HL-60 (cell line): Measurements from ENCODE around the gene CAMTA1.

Experiments
- DNase-seq, 2 experiments: peaks; one replicate each; pipeline ENCODE4 v3.0.0-alpha.2; 2010 to 2020; ENCODE audit warnings: low read depth in 1 of 2, low spot score in 1 of 2
- H3K27ac ChIP-seq: fragments of 250-450 bp; sonication (Bioruptor Pico); replicated peaks from 2 replicates; pipeline ENCODE4 v1.5.1; 2020; ENCODE audit warnings: mild to moderate bottlenecking, moderate library complexity
- H3K27me3 ChIP-seq: fragments of 250-450 bp; sonication (Bioruptor Pico); 2 replicates; pipeline ENCODE4 v1.5.1; 2021; ENCODE audit warnings: mild to moderate bottlenecking, moderate library complexity; ENCODE audit not compliant: insufficient read depth, poor library complexity, severe bottlenecking
- H3K4me3 ChIP-seq: replicated peaks from 2 replicates; pipeline ENCODE4 v1.5.1; 2011; ENCODE audit warnings: mild to moderate bottlenecking, control low read depth, low read length; ENCODE audit not compliant: insufficient read depth
- CTCF ChIP-seq: IDR thresholded peaks from one replicate; pipeline ENCODE4 v1.5.1; 2011; ENCODE audit warnings: low read length, control low read depth, inconsistent platforms; ENCODE audit not compliant: insufficient read depth
- GABPA ChIP-seq: IDR thresholded peaks from 2 replicates; pipeline ENCODE4 v1.6.1; 2012; ENCODE audit warnings: low read depth
- POLR2AphosphoS5 ChIP-seq: IDR thresholded peaks from 2 replicates; pipeline ENCODE4 v1.6.1; 2012; ENCODE audit warnings: low read depth
- REST ChIP-seq: IDR thresholded peaks from 2 replicates; pipeline ENCODE4 v1.6.1; 2012; ENCODE audit warnings: low read depth; ENCODE audit not compliant: insufficient replicate concordance
- SPI1 ChIP-seq: IDR thresholded peaks from 2 replicates; pipeline ENCODE4 v1.6.1; 2012; ENCODE audit warnings: low read depth, mild to moderate bottlenecking, borderline replicate concordance

CAMTA1 gene

GRCh38 chr1:7149080-7149838 lies 364.0 kb downstream of the CAMTA1 start:
- Histone ChIP-seq H3K4me3 (no peak overlapping the region), H3K27me3 (no peaks in the 10 kb centered on the region), H3K27ac (no peak overlapping the region)
- TF ChIP-seq POLR2AphosphoS5: no peak
- no peak for TF ChIP-seq SPI1
- TF ChIP-seq CTCF: no peak
- no peak for TF ChIP-seq GABPA
- no peak for TF ChIP-seq REST
- no peak for DNase-seq

- no peak overlapping the region for H3K27ac ChIP-seq
- H3K27me3 ChIP-seq: no peaks in the 10 kb centered on the region
- DNase-seq: no peak
- TF ChIP-seq CTCF (no peak), GABPA (no peak), REST (no peak), SPI1 (no peak), POLR2AphosphoS5 (no peak)
- H3K4me3 ChIP-seq: no peak overlapping the region
These were observed 365.5 kb downstream of the CAMTA1 start for GRCh38 chr1:7150724-7151280.

- no peaks in the 10 kb centered on the region for H3K27me3 ChIP-seq
- DNase-seq: no peak
- no peak overlapping the region for H3K4me3 ChIP-seq
- H3K27ac ChIP-seq: no peak overlapping the region
- no peak for TF ChIP-seq SPI1
- no peak for TF ChIP-seq POLR2AphosphoS5
- TF ChIP-seq REST: no peak
- TF ChIP-seq CTCF: no peak
- no peak for TF ChIP-seq GABPA
These were observed 366.7 kb downstream of the CAMTA1 start for GRCh38 chr1:7151978-7152377.
